ENCODE measurements around the gene KIF25.
A peak's percentile ranks its signal among the peaks of the same experiment; 100 is the strongest.

The KIF25 gene

GRCh38 chr6:168030218-168030746 is 32.8 kb downstream of the KIF25 start:
- ChIA-PET POLR2A (ENCODE audit: low non-redundant PET) (no interaction called here), CTCF (interaction anchor here (0.7 kb wide), 1 partner anchor 356 kb away, joined by 3 read pairs; no protein-coding TSS in a partner anchor)
- TF ChIP-seq CTCF (conservative IDR thresholded peaks at IDR 0.05; ENCODE audit: low read depth), result no peak
- DNase-seq (ENCODE audit: low spot score), result no peak
- H3K27ac ChIP-seq, result no peak overlapping the region

- no peak for DNase-seq (ENCODE audit: low spot score)
- no peak for TF ChIP-seq CTCF (conservative IDR thresholded peaks at IDR 0.05; ENCODE audit: low read depth)
- ChIA-PET POLR2A (ENCODE audit: low non-redundant PET) (no interaction called here), CTCF (no interaction called here)
- H3K27ac ChIP-seq, result no peak overlapping the region
Observed at GRCh38 chr6:168030908-168031307, 33.4 kb downstream of the KIF25 start.

- no peak overlapping the region for H3K27ac ChIP-seq
- CTCF ChIA-PET, result no interaction called here
- DNase-seq (ENCODE audit: low spot score), result no peak
- POLR2A ChIA-PET (ENCODE audit: low non-redundant PET), result no interaction called here
- no peak for TF ChIP-seq CTCF (conservative IDR thresholded peaks at IDR 0.05; ENCODE audit: low read depth)
Observed at GRCh38 chr6:168031411-168031971, 34.0 kb downstream of the KIF25 start.

- ChIA-PET POLR2A (ENCODE audit: low non-redundant PET) (no interaction called here), CTCF (interaction anchor here (0.6 to 0.9 kb wide), 2 partner anchors 74 to 395 kb away, joined by 3 to 4 read pairs; no protein-coding TSS in a partner anchor)
- peak; percentile 40 for DNase-seq (ENCODE audit: low spot score)
- no peak for TF ChIP-seq CTCF (conservative IDR thresholded peaks at IDR 0.05; ENCODE audit: low read depth)
- no peak overlapping the region for H3K27ac ChIP-seq
Observed at GRCh38 chr6:168032005-168032760, 34.7 kb downstream of the KIF25 start.

GRCh38 chr6:168033791-168034190 is 36.3 kb downstream of the KIF25 start:
- no peak overlapping the region for H3K27ac ChIP-seq
- ChIA-PET POLR2A (ENCODE audit: low non-redundant PET) (no interaction called here), CTCF (no interaction called here)
- DNase-seq (ENCODE audit: low spot score), result no peak
- TF ChIP-seq CTCF (conservative IDR thresholded peaks at IDR 0.05; ENCODE audit: low read depth), result no peak

- peak overlapping the region; percentile 81 for H3K27ac ChIP-seq
- ChIA-PET CTCF (no interaction called here), POLR2A (ENCODE audit: low non-redundant PET) (no interaction called here)
- DNase-seq (ENCODE audit: low spot score), result no peak
- TF ChIP-seq CTCF (conservative IDR thresholded peaks at IDR 0.05; ENCODE audit: low read depth), result no peak
Observed at GRCh38 chr6:168034537-168034936, 37.1 kb downstream of the KIF25 start.

Measured in RWPE1 (cell line).